Testis (tissue), 3 donors: ENCODE measurements around the gene LIME1. TPM values are rescaled to one million over a fixed set of nuclear protein-coding genes. Genes with fewer than 3 reads are reported as not detected.

Experiments used
- DNase-seq: peaks from one replicate; pipeline ENCODE4 v3.0.0-alpha.2; 2019
- H3K27ac ChIP-seq, 2 donors: fragments of 200-600 bp; sonication (generic); one replicate each; pipeline ENCODE4 v1.5.1; 2019
- H3K27me3 ChIP-seq: fragments of 200-600 bp; sonication (generic); one replicate; pipeline ENCODE4 v1.5.1; 2019
- H3K36me3 ChIP-seq: fragments of 200-600 bp; sonication (generic); one replicate; pipeline ENCODE4 v1.5.1; 2017; ENCODE audit warnings: low read depth; ENCODE audit errors: missing control alignments
- H3K4me1 ChIP-seq: fragments of 200-600 bp; sonication (generic); one replicate; pipeline ENCODE4 v1.5.1; 2019
- H3K4me3 ChIP-seq, 2 donors: fragments of 200-600 bp; sonication (generic); one replicate each; pipeline ENCODE4 v1.5.1; 2017 to 2019
- H3K9me3 ChIP-seq: fragments of 200-600 bp; sonication (generic); one replicate; pipeline ENCODE4 v1.5.1; 2017
- CTCF ChIP-seq, 3 experiments: fragments of 450-650 bp in 2 of 3; fragments of 200-600 bp in 1 of 3; sonication (generic) in 1 of 3; IDR thresholded peaks; one replicate each; pipeline ENCODE4 v1.5.1; 2016 to 2019; ENCODE audit warnings: antibody characterized with exemption in 3 of 3, mild to moderate bottlenecking in 2 of 3, moderate library complexity in 1 of 3
- POLR2A ChIP-seq: fragments of 450-650 bp; IDR thresholded peaks from one replicate; pipeline ENCODE4 v1.6.1; 2017; ENCODE audit warnings: antibody characterized with exemption, mild to moderate bottlenecking, moderate library complexity
- WGBS, 2 donors: methylation state at CpG; one replicate each; pipeline ENCODE4 v1.1.5; 2018; 5-methylcytosine and 5-hydroxymethylcytosine counted together
- intact Hi-C: fragments of 100-400 bp; cut with DNase I; formaldehyde crosslinking; loops from one replicate; pipeline ENCODE4 v1.15.1; 2023; ENCODE audit warnings: low total_unique reads
- polyA plus RNA-seq: library from polyadenylated mRNA; stranded (reverse); fragments of 350-450 nt; fragmentation: Illumina TruSeq; extraction: RNeasy Lipid Tissue Mini Kit (QIAGEN cat#74804); gene quantifications from one replicate; pipeline ENCODE4 v1.2.3, GENCODE V29; 2014; ENCODE audit warnings: low read depth, low replicate concordance; ENCODE audit not compliant: insufficient read depth
- total RNA-seq, 2 donors: library from RNA; depleted of rRNA; stranded (reverse); fragments of >200 nt; gene quantifications; one replicate each; pipeline ENCODE4 v1.2.3, GENCODE V29; 2016

Gene LIME1
- total and polyA plus RNA-seq, 3 donors from 2014 or later, result 5.6 to 47.4 (median 41.4) TPM

GRCh38 chr20:63703976-63704748 lies 32.3 kb upstream of the LIME1 start:
- Histone ChIP-seq H3K27me3 (no peaks in the 10 kb centered on the region), H3K36me3 (no peaks in the 10 kb centered on the region), H3K4me3 (no peak overlapping the region), H3K27ac (no peak overlapping the region), H3K4me1 (peaks cover 29% of the 10 kb centered on the region), H3K9me3 (no peaks in the 10 kb centered on the region)
- WGBS, 2 donors, result 88 to 90% methylated on average over 2 to 10 of the region's 11 CpGs
- DNase-seq, result no peak
- intact Hi-C loops, result no loop called here
- TF ChIP-seq POLR2A (no peak), CTCF (IDR thresholded peaks at IDR 0.05) (no peak)

GRCh38 chr20:63704749-63705117 lies 31.7 kb upstream of the LIME1 start:
- intact Hi-C loops, result no loop called here
- no peak for DNase-seq
- Histone ChIP-seq H3K4me3 (no peak overlapping the region), H3K4me1 (peaks cover 28% of the 10 kb centered on the region), H3K27me3 (no peaks in the 10 kb centered on the region), H3K36me3 (no peaks in the 10 kb centered on the region), H3K9me3 (no peaks in the 10 kb centered on the region), H3K27ac (no peak overlapping the region)
- whole genome bisulfite sequencing, 2 donors, result 75 to 83% methylated on average over 6 of the region's 6 CpGs
- TF ChIP-seq CTCF (IDR thresholded peaks at IDR 0.05) (no peak), POLR2A (no peak)

- H3K4me3 ChIP-seq, result no peak overlapping the region
- no peaks in the 10 kb centered on the region for H3K9me3 ChIP-seq
- WGBS, 2 donors, result 79 to 86% methylated on average over 7 to 8 of the region's 8 CpGs
- TF ChIP-seq CTCF (IDR thresholded peaks at IDR 0.05) (no peak), POLR2A (no peak)
- no peaks in the 10 kb centered on the region for H3K36me3 ChIP-seq
- no peak overlapping the region for H3K27ac ChIP-seq
- intact Hi-C loops, result no loop called here
- no peaks in the 10 kb centered on the region for H3K27me3 ChIP-seq
- DNase-seq, result no peak
- peaks cover 30% of the 10 kb centered on the region for H3K4me1 ChIP-seq
These were observed 31.0 kb upstream of the LIME1 start for GRCh38 chr20:63705232-63706026.

- TF ChIP-seq POLR2A (no peak), CTCF (IDR thresholded peaks at IDR 0.05) (no peak)
- Histone ChIP-seq H3K4me3 (no peak overlapping the region), H3K36me3 (no peaks in the 10 kb centered on the region), H3K4me1 (peaks cover 25% of the 10 kb centered on the region), H3K27ac (peak overlapping the region; percentile 76 to 85), H3K9me3 (no peaks in the 10 kb centered on the region), H3K27me3 (no peaks in the 10 kb centered on the region)
- no peak for DNase-seq
- 54 to 60% methylated on average over 11 to 12 of the region's 12 CpGs for WGBS, 2 donors
- intact Hi-C loops, result no loop called here
These were observed 30.3 kb upstream of the LIME1 start for GRCh38 chr20:63706027-63706695.
